ENCODE data around the gene UBL5.
A peak's percentile ranks its signal among the peaks of the same experiment; 100 is the strongest.
"Not testable (repeated sequence)": the region's sequence is repeated elsewhere in the genome, so short reads cannot be mapped to it uniquely, and the experiment has no call there.

Gene UBL5

GRCh38 chr19:9811139-9811538 is 16.6 kb upstream of the UBL5 start:
- DNase-seq (ENCODE audit: low read depth), result no peak

DNA sequence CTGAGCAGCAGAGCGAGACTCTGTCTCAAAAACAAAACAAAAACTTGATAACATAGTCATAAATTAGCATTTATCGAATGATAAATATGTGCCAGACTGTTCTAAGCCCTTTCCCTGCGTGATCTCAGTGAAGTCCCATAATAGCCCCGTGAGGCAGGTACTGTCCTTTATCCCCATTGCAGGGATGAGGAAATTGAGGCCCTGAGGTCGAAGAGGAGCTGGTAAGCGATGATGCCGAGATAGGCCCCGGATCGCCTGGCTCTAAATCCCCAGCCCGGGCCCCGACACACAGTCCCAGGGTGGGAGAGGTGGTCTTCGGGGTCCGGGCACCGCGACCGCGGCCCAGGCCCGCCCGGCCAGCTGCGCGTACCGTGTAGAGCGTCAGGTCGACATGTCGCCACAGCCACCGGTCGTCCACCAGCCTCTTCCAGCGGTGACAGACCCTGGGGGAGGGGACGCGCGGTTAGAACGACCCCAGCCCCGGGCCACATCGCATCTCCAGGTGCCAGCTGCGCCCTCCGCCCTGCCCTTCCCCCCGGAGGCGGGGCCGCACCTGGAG is 9.5 kb upstream of the UBL5 start:
- no peak for DNase-seq (ENCODE audit: low read depth)

DNA sequence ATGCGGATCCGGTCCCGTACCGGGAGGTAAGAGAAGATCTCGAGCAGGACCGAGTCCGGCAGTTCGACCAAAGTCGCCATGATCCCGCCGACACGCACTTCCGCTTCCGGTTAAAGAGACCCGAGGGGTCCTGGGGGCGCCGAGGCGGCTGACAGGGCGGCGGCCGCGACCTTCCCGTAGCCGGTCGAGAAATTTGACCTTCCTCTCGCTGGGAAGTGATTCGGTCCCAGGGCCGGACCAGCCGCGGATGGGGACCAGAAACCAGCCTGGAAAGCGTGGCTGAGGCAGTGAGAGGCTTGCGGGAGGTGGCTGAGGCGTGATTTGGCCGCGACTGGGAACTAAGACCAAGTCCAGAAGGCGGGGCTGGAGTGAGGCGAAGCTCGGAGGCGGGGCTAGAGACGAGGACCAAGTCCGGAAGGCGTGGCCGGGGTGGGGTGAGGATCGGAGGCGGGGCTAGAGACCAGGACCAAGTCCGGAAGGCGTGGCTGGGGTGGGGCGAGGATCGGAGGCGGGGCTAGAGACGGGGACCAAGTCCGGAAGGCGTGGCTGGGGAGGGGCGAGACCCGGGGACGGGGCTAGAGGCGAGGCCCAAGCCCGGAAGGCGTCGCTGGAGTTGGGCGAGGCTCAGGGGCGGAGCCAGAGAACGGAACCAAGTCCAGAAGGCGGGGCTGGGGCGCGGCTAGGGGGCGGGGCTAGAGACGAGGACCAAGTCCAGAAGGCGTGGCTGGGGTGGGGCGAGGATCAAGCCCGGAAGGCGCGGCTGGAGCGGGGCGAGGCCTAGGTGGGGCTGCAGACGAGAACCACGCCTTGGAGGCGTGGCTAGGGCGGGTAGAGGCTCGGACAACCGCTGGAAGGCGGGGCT is 8.8 kb upstream of the UBL5 start, which contains the start of gene FBXL12:
Gene FBXL12, minus strand, starts transcription at position 346 of the 862 bp plus-strand sequence. Its CDS starts 266 bp downstream, at position 80.
- DNase-seq (ENCODE audit: low read depth), result peak; percentile 100

GRCh38 chr19:9819596-9819909 is 8.2 kb upstream of the UBL5 start:
- DNase-seq (ENCODE audit: low read depth), result no peak

DNA sequence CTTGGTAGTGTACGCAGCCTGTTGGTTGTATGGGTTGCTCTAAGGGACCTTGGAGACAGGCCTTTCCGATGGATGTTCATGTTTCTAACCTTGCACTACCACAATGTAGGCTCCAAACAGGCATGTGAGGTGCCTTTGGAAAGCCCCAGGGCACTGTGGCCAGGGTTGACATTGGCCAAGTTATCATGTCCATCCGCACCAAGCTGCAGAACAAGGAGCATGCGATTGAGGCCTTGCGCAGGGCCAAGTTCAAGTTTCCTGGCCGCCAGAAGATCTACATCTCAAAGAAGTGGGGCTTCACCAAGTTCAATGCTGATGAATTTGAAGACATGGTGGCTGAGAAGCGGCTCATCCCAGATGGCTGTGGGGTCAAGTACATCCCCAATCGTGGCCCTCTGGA is 7.7 kb upstream of the UBL5 start:
- not testable (repeated sequence) for DNase-seq (ENCODE audit: low read depth)

DNA sequence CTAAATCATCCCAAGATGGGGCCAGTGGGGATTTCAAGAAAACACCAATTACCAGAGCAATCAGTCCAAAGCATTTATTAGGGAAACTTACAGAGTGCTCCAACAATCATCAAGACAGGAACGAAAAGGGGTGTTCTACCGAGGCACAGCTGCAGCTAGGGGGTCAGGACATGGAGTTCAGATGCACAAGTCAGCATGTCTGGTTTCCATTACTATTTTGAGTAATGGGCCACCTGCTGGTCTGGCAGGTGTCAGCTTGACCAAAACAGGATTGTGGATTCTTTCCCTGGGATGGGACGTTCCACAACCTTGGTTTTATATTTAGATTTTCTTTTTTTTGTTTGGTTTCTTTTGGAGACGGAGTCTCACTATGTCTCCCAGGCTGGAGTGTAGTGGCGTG is 3.9 kb upstream of the UBL5 start:
- DNase-seq (ENCODE audit: low read depth), result no peak

GRCh38 chr19:9828551-9829063 is 889 bp downstream of the UBL5 start:
- no peak for DNase-seq (ENCODE audit: low read depth)

DNA sequence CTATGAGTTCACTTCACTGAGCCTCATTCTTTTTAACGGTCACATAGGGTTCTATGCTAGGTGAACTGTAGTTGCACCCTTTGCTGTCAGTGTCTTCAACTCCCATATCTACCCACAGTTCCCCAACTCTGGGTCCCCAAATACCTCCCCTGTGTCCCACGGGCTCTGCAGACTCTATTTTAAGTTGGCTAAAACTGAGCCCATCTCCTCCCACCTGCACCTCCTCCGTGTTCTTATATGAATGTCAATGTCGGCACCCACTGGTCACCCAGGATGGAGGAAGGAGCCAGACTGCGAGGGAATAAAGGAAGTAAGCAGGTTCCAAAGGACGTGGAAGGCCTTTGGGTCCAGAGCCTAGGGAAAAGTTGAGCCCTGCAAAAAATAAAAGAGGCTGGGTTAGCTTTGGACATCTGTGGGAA is 6.6 kb downstream of the UBL5 start:
- no peak for DNase-seq (ENCODE audit: low read depth)

DNA sequence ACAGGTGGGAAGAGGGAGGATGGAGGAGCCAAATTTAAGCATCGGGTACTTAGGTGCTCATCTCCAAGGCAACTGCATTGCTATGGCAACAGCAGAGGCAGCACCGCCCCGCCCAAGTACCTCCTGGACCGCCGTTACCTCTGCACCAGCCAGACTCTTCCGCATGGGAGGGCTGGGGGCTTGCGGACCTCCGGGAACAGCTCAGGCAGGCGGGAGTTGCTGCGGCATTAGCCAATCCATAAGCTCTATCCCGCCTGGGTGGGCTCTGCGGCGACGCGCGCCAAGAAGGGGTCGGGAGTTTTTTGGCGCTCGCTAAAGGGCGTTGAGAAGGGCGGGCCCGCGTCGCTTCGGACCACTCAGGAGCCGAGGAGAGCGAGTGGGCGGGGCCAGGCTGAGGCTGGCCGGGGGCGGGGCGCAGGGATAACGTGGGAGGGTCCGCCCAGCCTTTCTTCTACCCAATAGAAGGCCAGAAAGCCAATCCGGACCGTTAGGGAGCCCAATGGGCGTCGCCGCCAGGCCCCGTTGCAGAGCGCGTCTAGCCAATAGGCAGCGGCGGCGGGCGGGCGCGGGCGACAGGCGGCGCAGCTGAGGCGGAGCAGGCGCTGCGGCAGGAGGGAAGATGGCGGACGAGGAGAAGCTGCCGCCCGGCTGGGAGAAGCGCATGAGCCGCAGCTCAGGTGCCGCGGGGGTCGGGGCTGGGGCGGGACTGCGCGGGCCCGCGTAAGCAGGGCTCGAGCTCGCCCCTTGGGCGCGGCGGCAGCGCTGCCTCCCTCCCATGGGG is 7.2 kb downstream of the UBL5 start, which contains the start of gene PIN1:
Gene PIN1, plus strand, starts transcription at position 593 of the 781 bp plus-strand sequence. Its CDS starts 27 bp downstream, at position 620.
- peak; percentile 98 for DNase-seq (ENCODE audit: low read depth)

DNA sequence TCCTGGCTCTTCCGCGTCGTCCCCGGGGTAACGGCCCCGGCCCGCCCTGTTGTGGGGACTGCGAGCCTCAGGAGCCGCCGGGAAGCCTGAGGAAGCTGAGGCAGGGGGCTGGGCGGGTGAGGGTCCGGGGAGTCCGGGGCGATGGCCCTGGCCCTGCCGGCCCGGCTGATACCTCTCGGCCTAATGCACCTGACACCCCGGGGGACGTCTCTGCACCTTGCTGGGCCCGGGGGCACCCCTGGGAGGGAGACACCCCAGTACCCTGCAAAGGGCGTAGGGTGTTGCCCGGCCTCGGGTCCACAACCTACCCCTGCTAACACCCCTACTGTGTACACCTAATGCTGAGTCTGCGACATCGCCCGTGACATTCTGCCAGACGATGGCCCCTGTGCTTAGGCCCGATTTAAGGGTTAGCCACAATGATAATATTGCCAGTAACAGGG is 7.8 kb downstream of the UBL5 start:
- no peak for DNase-seq (ENCODE audit: low read depth)

DNA sequence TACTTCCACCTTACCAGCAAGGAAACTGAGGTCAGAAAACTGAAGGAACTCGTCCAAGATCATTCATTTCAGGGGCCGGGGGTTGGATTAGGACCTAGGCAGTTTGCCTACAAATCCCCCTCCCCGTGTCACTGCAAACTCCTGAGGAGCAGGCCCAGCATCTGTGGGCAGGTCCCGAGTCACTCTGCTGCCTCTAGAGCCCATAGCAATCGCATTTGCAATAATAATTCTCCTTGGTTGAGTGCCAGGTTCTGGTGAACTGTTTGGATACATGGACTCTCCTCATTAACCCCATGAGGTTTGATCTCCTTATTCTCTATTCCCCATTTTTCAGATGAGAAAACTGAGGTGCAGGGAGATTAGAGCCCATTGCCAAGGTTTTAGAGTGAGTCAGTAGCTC is 8.3 kb downstream of the UBL5 start:
- DNase-seq (ENCODE audit: low read depth), result peak; percentile 50

DNA sequence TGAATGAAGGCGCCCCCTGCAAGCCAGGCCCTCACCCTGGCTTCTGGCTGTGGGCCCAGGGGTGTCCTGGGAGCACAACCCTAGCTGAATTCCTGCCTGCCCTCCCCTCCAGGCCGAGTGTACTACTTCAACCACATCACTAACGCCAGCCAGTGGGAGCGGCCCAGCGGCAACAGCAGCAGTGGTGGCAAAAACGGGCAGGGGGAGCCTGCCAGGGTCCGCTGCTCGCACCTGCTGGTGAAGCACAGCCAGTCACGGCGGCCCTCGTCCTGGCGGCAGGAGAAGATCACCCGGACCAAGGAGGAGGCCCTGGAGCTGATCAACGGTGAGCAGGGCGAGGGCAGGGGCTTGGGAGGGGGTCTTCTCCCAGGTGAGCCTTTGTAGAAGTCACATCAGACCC is 10.6 kb downstream of the UBL5 start:
- DNase-seq (ENCODE audit: low read depth), result no peak

GRCh38 chr19:9839415-9839814 is 11.7 kb downstream of the UBL5 start:
- DNase-seq (ENCODE audit: low read depth), result peak; percentile 67

- no peak for DNase-seq (ENCODE audit: low read depth)
Measured at GRCh38 chr19:9842834-9843625, 15.3 kb downstream of the UBL5 start.

DNA sequence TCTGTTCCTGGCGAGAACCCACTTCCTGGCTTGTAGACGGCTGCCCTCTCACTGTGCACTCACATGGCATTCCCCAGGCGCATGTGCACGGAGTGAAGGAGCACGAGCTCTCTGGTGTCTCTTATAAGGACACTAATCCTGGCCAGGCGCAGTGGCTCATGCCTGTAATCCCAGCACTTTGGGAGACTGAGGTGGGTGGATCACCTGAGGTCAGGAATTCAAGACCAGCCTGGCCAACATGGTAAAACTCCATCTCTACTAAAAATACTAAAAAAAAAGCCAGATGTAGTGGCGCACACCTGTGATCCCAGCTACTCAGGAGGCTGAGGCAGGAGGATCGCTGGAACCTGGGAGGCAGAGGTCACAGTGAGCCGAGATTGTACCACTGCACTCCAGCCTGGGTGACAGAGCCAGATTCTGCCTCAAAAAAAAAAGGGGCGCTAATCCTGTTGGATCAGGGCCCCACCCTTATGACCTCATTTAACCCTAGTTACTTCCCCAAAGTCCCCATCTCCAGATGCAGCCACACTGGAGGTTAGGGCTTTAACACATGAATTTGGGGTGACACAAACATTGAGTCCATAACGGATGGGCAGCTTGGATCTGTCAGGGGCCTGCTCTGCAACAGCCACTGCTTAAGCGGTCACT is 16.0 kb downstream of the UBL5 start:
- not testable (repeated sequence) for DNase-seq (ENCODE audit: low read depth)

GRCh38 chr19:9847087-9847671 is 19.5 kb downstream of the UBL5 start:
- peak; percentile 89 for DNase-seq (ENCODE audit: low read depth)

DNA sequence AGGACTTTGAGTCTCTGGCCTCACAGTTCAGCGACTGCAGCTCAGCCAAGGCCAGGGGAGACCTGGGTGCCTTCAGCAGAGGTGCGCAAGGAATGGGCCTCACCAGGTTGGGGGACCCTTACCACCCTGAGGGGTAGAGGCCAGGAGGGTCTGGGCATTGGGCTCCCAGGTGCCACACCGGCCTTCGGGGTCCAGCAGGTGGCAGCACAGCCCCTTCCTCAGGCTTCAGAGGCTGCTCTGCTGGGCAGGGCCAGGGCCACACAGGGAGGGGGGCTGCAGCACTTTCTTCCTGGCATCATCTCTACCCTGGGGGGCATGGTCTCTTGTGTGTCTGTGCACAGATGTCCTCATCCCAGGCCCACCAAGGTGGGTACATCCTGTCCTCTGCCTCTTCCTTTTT is 20.3 kb downstream of the UBL5 start:
- DNase-seq (ENCODE audit: low read depth), result no peak

DNA sequence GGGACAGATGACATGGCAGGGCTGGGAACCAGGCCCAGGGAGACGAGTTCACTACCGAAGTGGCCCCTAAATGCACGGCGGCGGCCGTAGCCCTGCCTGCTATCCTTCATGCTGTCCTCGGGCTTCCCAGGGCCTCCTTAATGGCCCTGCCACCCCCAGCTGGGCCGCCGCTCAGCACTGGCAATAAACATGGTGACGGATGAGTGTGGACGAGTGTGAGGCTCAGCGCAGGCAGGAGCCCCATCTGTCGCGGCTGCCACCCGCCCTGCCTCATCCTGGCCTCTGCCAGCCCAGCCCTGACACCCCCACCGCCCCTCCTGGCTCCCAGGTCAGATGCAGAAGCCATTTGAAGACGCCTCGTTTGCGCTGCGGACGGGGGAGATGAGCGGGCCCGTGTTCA is 21.0 kb downstream of the UBL5 start:
- DNase-seq (ENCODE audit: low read depth), result no peak

DNA sequence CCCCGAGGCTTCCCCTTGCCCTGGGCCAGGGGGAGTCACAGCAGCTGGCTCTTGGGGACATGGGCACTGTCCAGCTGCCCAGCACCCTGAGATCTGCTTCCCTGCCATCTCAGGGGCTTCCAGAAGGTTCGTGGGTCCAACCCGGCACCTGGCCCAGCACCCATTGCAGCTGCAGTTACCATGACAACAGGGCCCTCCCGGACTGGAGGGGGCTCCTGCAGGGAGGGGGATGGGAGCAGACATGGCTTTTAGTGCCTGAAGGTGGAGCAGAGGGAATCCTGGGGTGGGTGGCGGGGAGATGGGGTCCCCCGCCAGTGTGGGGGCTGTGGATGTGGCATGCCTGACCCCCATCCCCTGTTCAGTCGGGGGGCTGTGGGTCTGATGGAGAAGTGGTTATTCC is 22.1 kb downstream of the UBL5 start:
- no peak for DNase-seq (ENCODE audit: low read depth)

- DNase-seq (ENCODE audit: low read depth), result no peak
Measured at GRCh38 chr19:9850235-9850959, 22.7 kb downstream of the UBL5 start.
